Cardiac fibroblast (primary cell): ENCODE measurements around the gene ADM2.
"Not testable (repeated sequence)": the region's sequence is repeated elsewhere in the genome, so short reads cannot be mapped to it uniquely, and the experiment has no call there.

ENCODE experiments used
- DNase-seq, 2 donors: peaks; one replicate each; pipeline versions ENCODE4 v3.0.0 to v3.0.0-alpha.2; 2010; ENCODE audit warnings: low read depth in 2 of 2
- H3K4me3 ChIP-seq, 2 donors: replicated peaks in 1 of 2; 1 replicate in 1 of 2; 2 replicates in 1 of 2; pipeline ENCODE4 v1.5.1; 2011; ENCODE audit warnings: low read depth in 2 of 2, low read length in 2 of 2, mild to moderate bottlenecking in 2 of 2, moderate library complexity in 1 of 2
- TF ChIP-seq, protein P1 (sequence below): IDR thresholded peaks from one replicate; pipeline ENCODE4 v1.5.1; 2011; ENCODE audit warnings: low read depth, mild to moderate bottlenecking, low read length, inconsistent platforms

Gene ADM2

DNA sequence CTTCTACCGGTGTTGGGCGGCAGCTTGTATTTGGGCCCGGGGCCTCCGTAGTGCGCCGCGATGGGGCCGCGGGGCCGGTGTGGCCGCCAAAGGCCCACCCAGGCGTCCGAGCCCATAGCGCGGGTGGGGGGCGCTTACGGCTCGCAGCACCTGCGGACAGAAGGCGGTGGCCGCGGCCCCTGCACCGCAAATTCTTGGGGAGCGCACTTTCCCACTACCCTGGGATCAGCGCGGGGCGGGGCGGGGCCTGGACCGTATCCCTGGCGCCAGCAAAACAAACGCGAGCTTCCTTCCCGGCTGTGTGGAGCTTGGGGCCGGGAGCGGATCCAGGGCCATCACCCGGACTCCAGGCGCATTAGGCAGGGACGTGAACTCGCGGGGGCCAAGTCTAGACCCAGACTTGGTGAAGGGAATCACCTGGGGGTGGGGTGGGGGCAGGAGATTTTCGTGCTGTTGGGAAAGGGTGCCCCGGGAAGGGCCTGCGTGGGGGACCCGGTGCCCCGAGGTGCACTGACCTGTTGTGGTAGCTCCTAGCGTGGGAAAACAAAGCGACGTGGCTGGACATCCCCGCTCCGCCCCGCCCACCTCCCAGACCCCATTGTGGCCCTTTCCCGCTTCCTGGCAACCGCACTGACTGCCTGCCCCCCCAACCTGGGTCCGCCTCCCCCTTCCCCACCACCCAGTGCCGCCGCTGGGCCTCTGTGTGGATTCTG, 50.8 kb downstream of the ADM2 start:
- TF ChIP-seq, protein P1, sequence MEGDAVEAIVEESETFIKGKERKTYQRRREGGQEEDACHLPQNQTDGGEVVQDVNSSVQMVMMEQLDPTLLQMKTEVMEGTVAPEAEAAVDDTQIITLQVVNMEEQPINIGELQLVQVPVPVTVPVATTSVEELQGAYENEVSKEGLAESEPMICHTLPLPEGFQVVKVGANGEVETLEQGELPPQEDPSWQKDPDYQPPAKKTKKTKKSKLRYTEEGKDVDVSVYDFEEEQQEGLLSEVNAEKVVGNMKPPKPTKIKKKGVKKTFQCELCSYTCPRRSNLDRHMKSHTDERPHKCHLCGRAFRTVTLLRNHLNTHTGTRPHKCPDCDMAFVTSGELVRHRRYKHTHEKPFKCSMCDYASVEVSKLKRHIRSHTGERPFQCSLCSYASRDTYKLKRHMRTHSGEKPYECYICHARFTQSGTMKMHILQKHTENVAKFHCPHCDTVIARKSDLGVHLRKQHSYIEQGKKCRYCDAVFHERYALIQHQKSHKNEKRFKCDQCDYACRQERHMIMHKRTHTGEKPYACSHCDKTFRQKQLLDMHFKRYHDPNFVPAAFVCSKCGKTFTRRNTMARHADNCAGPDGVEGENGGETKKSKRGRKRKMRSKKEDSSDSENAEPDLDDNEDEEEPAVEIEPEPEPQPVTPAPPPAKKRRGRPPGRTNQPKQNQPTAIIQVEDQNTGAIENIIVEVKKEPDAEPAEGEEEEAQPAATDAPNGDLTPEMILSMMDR, result no peak
- H3K4me3 ChIP-seq, result peak overlapping the region; percentile 55 to 59
- DNase-seq, result peak; percentile 63 to 87

DNA sequence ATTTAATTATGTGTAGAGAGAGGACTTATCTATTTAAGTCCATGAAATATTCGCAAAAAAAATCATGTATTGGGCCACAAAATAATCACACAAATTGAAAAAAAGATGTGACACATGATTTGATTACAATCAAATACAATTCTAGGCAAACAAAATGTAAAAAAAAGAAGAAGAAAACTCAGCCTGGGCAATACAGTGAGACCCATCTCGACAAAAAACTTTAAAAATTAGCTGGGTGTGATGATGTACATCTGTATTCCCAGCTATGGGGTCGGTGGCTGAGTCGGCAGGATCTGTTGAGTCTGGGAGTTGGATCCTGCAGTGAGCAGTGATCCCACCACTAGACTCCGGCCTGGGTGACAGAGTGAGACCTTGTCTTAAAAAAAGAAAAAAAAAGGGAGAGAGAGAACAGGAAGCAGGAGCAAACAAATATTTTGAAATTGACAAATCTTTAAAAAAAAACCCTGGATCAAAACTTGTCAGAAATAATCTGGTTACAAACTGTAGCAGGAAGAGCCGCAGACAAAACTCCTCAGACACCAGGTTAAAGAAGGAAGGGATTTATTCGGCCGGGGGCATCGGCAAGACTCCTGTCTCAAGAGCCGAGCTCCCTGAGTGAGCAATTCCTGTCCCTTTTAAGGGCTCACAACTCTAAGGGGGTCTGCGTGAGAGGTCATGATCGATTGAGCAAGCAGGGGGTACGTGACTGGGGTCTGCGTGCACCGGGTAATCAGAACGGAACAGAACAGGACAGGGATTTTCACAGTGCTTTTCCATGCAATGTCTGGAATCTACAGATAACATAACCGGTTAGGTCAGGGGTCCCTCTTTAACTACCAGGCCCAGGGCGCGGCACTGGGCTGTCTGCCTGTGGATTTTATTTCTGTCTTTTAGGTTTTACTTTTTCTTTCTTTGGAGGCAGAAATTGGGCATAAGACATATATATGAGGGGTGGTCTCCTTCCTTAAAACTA, 51.8 kb downstream of the ADM2 start:
- TF ChIP-seq, protein P1, result no peak
- no peak for DNase-seq
- H3K4me3 ChIP-seq, result no peak overlapping the region

DNA sequence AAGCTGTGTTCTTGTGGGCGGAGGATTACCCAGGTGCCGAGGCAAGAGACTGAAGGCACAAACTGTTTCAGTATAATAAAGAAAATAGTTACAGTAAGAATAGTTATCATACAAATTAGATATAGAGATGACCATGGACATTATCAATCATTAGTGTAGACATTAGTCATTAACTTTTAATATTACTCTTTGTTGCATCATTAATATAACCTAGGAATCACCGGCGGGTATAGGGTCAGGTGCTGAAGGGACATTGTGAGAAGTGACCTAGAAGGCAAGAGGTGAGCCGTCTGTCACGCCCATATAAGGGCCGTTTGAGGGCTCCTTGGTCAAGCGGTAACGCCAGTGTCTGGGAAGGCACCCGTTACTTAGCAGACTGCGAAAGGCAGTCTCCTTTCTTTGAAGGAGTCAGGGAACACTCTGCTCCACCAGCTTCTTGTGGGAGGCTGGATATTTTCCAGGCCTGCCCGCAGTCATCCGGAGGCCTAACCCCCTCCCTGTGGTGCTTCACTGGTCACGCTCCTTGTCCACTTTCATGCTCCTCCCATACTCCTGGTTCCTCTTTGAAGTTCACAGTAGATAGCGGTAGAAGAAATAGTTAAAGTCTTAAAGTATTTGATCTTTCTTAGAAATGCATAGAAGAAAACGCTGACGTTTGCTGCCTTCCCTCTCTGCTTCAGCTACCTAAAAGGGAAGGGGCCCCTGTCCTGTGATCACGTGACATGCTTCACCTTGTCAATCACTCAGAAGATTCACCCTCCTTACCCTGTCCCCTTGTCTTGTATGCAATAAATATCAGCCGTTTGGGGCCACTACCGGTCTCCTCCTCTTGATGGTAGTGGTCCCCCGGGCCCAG, 52.7 kb downstream of the ADM2 start:
- DNase-seq, result peak; percentile 58 to 79
- H3K4me3 ChIP-seq, result not testable (repeated sequence)

DNA sequence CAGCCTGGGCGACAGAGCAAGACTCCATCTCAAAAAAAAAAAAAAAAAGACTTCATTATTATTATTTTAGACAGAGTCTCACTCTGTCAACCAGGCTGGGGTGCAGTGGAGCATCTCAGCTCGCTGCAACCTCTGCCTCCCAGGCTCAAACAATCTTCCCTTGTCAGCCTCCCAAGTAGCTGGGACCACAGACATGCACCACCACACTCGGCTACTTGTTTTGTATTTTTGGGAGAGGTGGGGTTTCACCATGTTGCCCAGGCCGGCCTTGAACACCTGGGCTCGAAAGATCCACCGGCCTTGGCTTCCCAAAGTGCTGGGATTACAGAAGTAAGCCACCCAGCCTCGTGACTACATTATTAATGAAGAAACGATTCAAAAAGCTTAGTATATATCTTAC, 53.8 kb downstream of the ADM2 start:
- H3K4me3 ChIP-seq, result no peak overlapping the region
- TF ChIP-seq, protein P1, result no peak

More for the DNA sequence above, 53.8 kb downstream of the ADM2 start:
- DNase-seq, result no peak
